OCI-M2 (cell line): ENCODE data around the gene COL15A1.

Experiments used
- DNase-seq: peaks from one replicate; lab custom pipeline; 2025; ENCODE audit not compliant: unreplicated experiment; lab: John Stamatoyannopoulos, UW

Gene COL15A1

GRCh38 chr9:98944057-98944733 is 488 bp downstream of the COL15A1 start:
- no peak for DNase-seq

DNA sequence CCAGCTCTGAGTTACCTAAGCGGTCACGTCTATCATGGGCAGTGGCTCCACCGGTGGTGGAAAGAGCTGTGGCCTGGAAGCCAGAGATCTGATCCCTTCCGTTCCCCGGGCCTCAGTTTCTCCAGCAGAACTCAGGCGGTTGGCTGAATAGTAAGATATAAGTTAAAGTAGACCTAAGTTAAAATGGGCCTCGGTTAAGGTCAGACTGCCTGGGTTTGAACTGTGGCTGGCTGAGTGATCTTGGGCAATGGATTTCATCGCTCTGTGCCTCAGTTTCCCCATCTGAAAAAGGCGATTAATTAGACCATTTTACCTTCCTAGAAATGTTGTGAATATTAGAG is 997 bp downstream of the COL15A1 start:
- DNase-seq: no peak

GRCh38 chr9:98949565-98949964 is 5.9 kb downstream of the COL15A1 start:
- DNase-seq: no peak

DNA sequence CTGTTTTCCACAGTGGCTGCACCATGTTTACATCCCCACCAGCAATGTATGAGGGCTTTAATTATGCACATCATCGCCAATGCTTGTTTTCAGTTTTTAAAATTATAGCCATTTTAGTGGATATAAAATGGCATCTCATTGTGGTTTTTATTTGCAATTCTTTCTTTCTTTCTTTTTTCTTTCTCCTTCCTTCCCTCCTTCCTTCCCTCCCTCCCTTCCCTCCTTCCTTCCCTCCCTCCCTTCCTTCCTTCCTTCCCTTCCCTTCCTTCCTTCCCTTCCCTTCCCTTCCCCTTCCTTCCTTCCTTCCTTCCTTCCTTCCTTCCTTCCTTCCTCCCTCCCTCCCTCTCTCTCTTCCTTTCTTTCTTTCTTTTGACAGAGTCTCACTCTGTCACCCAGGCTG is 6.6 kb downstream of the COL15A1 start:
- no peak for DNase-seq

DNA sequence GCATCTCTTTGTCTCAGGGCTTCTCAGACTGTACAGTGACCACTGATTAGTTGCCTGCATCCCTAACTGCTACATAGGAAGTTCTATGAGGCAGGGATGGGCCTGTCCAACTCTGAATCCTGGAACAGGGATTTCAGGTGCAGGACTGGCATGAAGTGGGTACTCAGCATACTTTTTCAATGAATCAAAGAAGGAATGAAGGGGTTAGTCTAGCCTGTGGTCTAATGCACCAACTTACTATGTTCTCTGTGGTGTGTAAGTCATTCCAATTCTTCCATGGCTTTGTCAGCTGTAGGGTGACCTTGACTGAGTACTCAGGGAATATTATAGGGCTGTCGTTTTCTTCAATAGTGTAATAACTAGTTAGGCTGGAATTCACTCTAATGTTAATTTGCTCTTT is 8.3 kb downstream of the COL15A1 start:
- DNase-seq: no peak

DNA sequence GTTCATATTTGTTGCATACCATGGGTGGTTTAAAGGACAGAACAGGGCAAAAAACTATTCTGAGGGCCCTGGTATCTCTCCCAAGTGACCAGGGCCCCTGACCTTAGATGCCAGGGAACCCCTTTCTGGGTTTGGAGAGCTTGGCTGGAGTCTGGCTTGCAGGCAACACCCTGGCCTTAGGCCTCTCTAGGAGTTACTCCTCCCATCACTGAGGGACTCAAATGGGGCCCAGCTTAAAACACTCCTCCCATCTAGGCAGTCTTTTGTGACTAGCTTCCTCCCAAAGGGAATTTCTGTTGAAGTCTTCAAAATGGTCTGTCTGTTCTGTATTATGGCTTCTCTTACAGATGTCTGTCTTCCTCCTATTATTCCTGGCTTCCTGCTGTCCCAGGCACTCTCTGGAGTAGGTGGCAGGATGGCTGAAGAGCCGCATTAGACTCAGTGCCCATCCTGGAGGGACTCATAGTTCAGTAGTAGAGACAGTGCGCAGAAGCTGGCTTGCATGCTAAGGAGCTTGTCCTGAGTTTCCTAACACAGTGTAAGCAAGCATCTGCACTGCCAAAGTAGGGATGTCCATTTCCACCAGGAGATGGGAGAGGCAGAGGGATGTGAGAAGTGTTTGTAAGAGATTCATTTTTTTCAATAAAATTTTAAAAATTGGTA is 10.0 kb downstream of the COL15A1 start:
- DNase-seq: no peak

- DNase-seq: no peak
Measured at GRCh38 chr9:98954244-98954610, 10.5 kb downstream of the COL15A1 start.

DNA sequence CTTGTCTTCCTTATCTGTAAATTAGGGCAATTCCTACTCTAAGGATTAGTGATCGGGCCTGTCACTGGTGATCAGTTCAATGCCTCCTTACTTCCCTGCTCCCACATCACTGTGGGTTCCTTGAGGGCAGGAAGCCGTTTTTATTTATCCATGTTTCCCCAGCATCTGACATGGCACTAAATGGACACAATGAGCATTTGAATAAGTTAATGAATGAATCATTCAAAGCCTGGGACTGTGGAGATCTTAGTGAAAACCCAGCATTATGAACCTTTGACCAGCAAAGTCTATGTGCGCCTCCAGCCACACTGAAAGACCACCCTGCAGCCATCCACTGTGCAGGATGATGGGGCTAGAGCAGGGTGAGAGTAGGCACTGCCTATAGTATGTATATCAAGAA is 11.6 kb downstream of the COL15A1 start:
- DNase-seq: no peak

DNA sequence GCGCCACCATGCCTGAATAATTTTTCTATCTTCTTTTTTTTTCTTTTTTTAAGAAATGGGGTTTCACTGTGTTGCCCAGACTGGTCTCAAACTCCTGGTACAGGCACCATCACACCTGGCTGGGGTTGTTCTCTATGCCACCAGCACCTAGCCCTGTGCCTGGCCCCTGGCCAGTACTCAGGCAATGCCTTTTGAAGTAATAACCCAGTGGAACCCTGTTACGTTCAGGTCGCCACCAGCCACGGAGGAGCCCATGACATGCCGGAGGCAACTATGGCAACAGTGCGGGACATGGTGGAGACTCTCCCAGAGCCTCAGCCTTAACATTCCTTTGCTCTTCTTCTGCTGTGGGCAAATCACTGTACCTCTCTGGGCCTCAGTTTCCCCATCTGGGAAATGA is 14.1 kb downstream of the COL15A1 start:
- no peak for DNase-seq

GRCh38 chr9:98958271-98958984 is 14.7 kb downstream of the COL15A1 start:
- DNase-seq: no peak

DNA sequence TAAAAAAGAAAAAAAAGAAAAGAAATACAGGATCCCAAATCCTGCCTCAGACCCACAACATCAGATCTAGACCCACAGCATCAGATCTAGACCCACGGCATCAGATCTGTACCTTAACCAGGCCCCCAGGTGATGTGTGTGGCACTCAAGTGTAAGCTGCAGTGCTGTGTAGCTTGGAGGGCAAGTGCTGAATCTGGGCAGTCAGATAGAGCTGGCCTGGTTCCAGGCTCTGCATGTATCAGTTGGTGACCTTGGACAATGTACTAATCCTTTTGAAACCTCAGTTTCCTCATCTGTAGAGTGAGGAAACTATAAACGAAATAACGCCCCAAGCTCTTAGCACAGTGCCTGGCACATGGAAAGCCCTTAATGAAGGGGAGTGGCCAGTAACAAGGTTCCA is 16.7 kb downstream of the COL15A1 start:
- no peak for DNase-seq

GRCh38 chr9:98961513-98962180 is 17.9 kb downstream of the COL15A1 start:
- DNase-seq: no peak

DNA sequence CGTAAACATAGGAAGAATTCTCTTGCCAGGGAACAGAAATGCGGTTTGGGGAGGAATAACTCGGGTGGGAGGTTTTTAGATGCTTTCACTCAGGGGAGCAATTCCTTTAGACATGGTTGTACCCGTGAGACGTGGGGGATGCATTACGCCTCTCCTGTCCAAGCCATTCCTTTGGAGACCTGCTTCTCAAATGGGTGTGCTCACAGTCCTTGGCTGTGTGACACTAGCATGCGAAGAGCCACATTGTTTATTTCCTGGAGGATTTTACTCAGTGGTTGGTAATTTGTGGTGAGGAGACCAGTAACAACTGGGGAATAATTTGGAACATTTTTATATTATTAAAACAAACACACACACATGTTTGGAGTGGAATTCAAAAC is 18.5 kb downstream of the COL15A1 start:
- no peak for DNase-seq

DNA sequence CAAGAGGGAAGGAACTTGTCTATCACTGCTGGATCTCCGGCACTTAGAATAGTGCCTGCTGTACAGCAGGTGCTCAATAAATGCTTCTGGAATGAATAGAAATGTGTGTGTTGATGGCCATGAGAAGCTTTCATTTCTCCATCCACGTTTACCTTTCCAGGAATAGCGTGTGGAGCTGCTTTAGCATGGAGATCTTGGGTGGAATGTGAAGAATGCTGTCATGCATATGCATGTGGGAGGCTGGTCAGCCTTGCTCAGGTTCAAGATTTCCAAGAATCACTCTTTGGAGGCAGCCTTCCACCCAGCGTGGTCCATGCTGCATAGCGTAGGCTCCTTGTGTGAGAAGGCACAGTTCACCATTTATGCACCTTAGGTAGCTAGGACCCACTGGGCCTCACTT is 19.2 kb downstream of the COL15A1 start:
- DNase-seq: no peak

GRCh38 chr9:98964201-98964600 is 20.5 kb downstream of the COL15A1 start:
- DNase-seq: no peak

- DNase-seq: no peak
Measured at GRCh38 chr9:98964911-98965336, 21.2 kb downstream of the COL15A1 start.

- no peak for DNase-seq
Measured at GRCh38 chr9:98966676-98967075, 23.0 kb downstream of the COL15A1 start.

DNA sequence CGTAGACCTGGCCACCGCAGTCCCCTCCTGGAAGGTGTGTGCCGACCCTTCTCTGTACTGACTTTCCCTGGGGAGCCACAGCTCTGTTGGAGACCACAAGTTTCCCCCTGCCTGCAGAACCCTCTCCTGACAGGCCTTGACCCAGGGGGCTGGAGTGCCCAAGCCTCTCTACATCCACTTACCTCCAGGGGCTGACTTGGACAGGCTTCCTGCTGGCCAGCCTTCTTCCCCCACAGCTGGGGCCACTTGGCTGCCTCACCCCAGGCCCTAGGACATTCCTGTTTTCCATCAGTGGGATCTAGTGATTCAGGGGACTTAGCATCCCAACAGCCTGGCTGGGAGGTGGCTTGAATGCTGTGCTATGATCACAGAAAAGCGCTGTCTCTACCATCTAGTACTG is 23.6 kb downstream of the COL15A1 start:
- DNase-seq: no peak

- no peak for DNase-seq
Measured at GRCh38 chr9:98967680-98968079, 24.0 kb downstream of the COL15A1 start.

- no peak for DNase-seq
Measured at GRCh38 chr9:98968601-98969337, 25.1 kb downstream of the COL15A1 start.

- DNase-seq: no peak
Measured at GRCh38 chr9:98970532-98971041, 26.9 kb downstream of the COL15A1 start.
